ENCODE results near the gene CMKLR1. TPM values are rescaled to one million over a fixed set of nuclear protein-coding genes. Genes with fewer than 3 reads are reported as not detected.

The CMKLR1 gene
- polyA plus RNA-seq, 1 of the 3 experiments (the other 2 are of a cell fraction): 0.15 TPM

- Histone ChIP-seq H3K27me3 (ENCODE audit: insufficient read depth) (no peaks in the 10 kb centered on the region), H3K79me2 (ENCODE audit: insufficient read depth) (no peaks in the 10 kb centered on the region), H3K4me2 (no peak overlapping the region), H3K4me1 (ENCODE audit: control insufficient read depth in 1 of 2, insufficient read depth in 2 of 2, low read depth in 1 of 2, low read length in 1 of 2) (peaks cover 0 to 5% of the 10 kb centered on the region in 2 experiments; a peak in 1 of 4 replicates), H4K20me1 (ENCODE audit: insufficient read depth) (no peaks in the 10 kb centered on the region), H3K36me3 (replicated peaks in 1 of 2; ENCODE audit: control insufficient read depth in 1 of 2, insufficient read depth in 2 of 2, low read length in 1 of 2) (no peaks in the 10 kb centered on the region), H3K27ac (ENCODE audit: low read depth in 2 of 2, low read length in 1 of 2) (no peak overlapping the region), H3K9me2 (no peaks in the 10 kb centered on the region), H3K9me3 (no peaks in the 10 kb centered on the region), H3K4me3 (ENCODE audit: low read depth in 2 of 2, low read length in 1 of 2) (no peak overlapping the region), H3F3A (replicated peaks; ENCODE audit: insufficient read depth) (no peaks in the 10 kb centered on the region), H3K9ac (no peak overlapping the region), H2AFZ (ENCODE audit: low read depth) (no peak overlapping the region)
- ChIA-PET POLR2A (no interaction called here), CTCF (interaction anchor here (0.9 kb wide), 1 partner anchor 128 kb away, joined by 4 read pairs; no protein-coding TSS in a partner anchor)
- TF ChIP-seq GABPA (IDR thresholded peaks at IDR 0.05; ENCODE audit: low read depth) (no peak), MXI1 (IDR thresholded peaks at IDR 0.05; ENCODE audit: low read depth, low read length) (no peak), ELF1 (IDR thresholded peaks at IDR 0.05) (no peak), IRF3 (IDR thresholded peaks at IDR 0.05; ENCODE audit: low read depth, low read length) (no peak), NRF1 (IDR thresholded peaks at IDR 0.05; ENCODE audit: low read depth, low read length) (no peak), TCF12 (IDR thresholded peaks at IDR 0.05) (no peak), USF2 (IDR thresholded peaks at IDR 0.05; ENCODE audit: borderline replicate concordance, low read depth, low read length) (no peak)
- WGBS (ENCODE audit: low lambda C conversion rate): 4% methylated on average over 3 of the region's 3 CpGs
- DNase-seq: no peak
Measured at GRCh38 chr12:108361606-108362005, 22.5 kb upstream of the CMKLR1 start.

- no peak for TF ChIP-seq ZBTB33 (IDR thresholded peaks at IDR 0.05; ENCODE audit: borderline replicate concordance, low read depth)
- TF ChIP-seq EZH2phosphoT487 (IDR thresholded peaks at IDR 0.05; ENCODE audit: borderline replicate concordance, low read depth): no peak
- TF ChIP-seq GABPA (IDR thresholded peaks at IDR 0.05; ENCODE audit: low read depth): no peak
- no peak for TF ChIP-seq ELF1 (IDR thresholded peaks at IDR 0.05)
- no peak for TF ChIP-seq RCOR1 (IDR thresholded peaks at IDR 0.05; ENCODE audit: low read length)
- TF ChIP-seq TAF1 (IDR thresholded peaks at IDR 0.05; ENCODE audit: borderline replicate concordance, low read depth, low read length): no peak
- no peak for TF ChIP-seq FOXJ3 (CRISPR knock-in tag; IDR thresholded peaks at IDR 0.05)
- no peak for TF ChIP-seq TCF12 (IDR thresholded peaks at IDR 0.05)
- no peak for TF ChIP-seq FOSL2 (IDR thresholded peaks at IDR 0.05; ENCODE audit: borderline replicate concordance, low read depth)
- no peak for TF ChIP-seq USF1 (IDR thresholded peaks at IDR 0.05; ENCODE audit: borderline replicate concordance, low read depth)
- TF ChIP-seq REST (IDR thresholded peaks at IDR 0.05; ENCODE audit: low read depth, low read length): no peak
- TF ChIP-seq RXRA (IDR thresholded peaks at IDR 0.05; ENCODE audit: borderline replicate concordance, low read depth): no peak
- TF ChIP-seq RAD21 (IDR thresholded peaks at IDR 0.05; ENCODE audit: low read length): no peak
- TF ChIP-seq IRF3 (IDR thresholded peaks at IDR 0.05; ENCODE audit: low read depth, low read length): no peak
- H3K4me2 ChIP-seq: no peak overlapping the region
- no peak for DNase-seq
- no peaks in the 10 kb centered on the region for H3F3A ChIP-seq (replicated peaks; ENCODE audit: insufficient read depth)
- ChIA-PET POLR2A (no interaction called here), CTCF (interaction anchor here (0.9 to 1.3 kb wide), 2 partner anchors 44 to 96 kb away, joined by 3 to 7 read pairs; no protein-coding TSS in a partner anchor)
- no peaks in the 10 kb centered on the region for H3K27me3 ChIP-seq (ENCODE audit: insufficient read depth)
- no peak overlapping the region for H3K9ac ChIP-seq
- no peak overlapping the region for H3K4me3 ChIP-seq (ENCODE audit: low read depth in 2 of 2, low read length in 1 of 2)
- no peaks in the 10 kb centered on the region for H3K9me3 ChIP-seq
- no peak overlapping the region for H2AFZ ChIP-seq (ENCODE audit: low read depth)
- H3K4me1 ChIP-seq (ENCODE audit: control insufficient read depth in 1 of 2, insufficient read depth in 2 of 2, low read depth in 1 of 2, low read length in 1 of 2): peaks cover 0 to 5% of the 10 kb centered on the region in 2 experiments; a peak in 1 of 4 replicates
- no peaks in the 10 kb centered on the region for H3K9me2 ChIP-seq
- no peaks in the 10 kb centered on the region for H3K79me2 ChIP-seq (ENCODE audit: insufficient read depth)
- no peaks in the 10 kb centered on the region for H3K36me3 ChIP-seq (replicated peaks in 1 of 2; ENCODE audit: control insufficient read depth in 1 of 2, insufficient read depth in 2 of 2, low read length in 1 of 2)
- no peaks in the 10 kb centered on the region for H4K20me1 ChIP-seq (ENCODE audit: insufficient read depth)
- H3K27ac ChIP-seq (ENCODE audit: low read depth in 2 of 2, low read length in 1 of 2): no peak overlapping the region
Measured at GRCh38 chr12:108360487-108360886, 21.4 kb upstream of the CMKLR1 start.

Data from SK-N-SH (cell line).